ENCODE data around the gene SVOP. TPM values are rescaled to one million over a fixed set of nuclear protein-coding genes. Genes with fewer than 3 reads are reported as not detected.

SVOP gene
- total RNA-seq, 2 experiments from 2014 or later = not detected

- BruUV-seq (replicated peaks) = no TSS peak
- ChIA-PET CTCF (ENCODE audit: unreplicated experiment) (no interaction called here), POLR2A (no interaction called here)
- intact Hi-C loops (cut with micrococcal nuclease; ENCODE audit: unreplicated experiment) = no loop called here
- no peak overlapping the region for H3K4me2 ChIP-seq (ENCODE audit: low read length)
- no peaks in the 10 kb centered on the region for H3K79me2 ChIP-seq (ENCODE audit: insufficient read depth, low read depth, low read length)
- no peak overlapping the region for H3K4me3 ChIP-seq (ENCODE audit: low read depth, low read length, poor library complexity, severe bottlenecking)
- H2AFZ ChIP-seq (ENCODE audit: low read length) = no peak overlapping the region
- DNase-seq (ENCODE audit: low spot score) = no peak
- no peaks in the 10 kb centered on the region for H4K20me1 ChIP-seq (ENCODE audit: insufficient read depth, low read length)
- no peaks in the 10 kb centered on the region for H3K36me3 ChIP-seq (ENCODE audit: insufficient read depth, low read length)
- no peaks in the 10 kb centered on the region for H3K4me1 ChIP-seq (ENCODE audit: insufficient read depth, low read length, poor library complexity, severe bottlenecking)
- TF ChIP-seq CTCF (conservative IDR thresholded peaks at IDR 0.05; ENCODE audit: low read length) (no peak), EZH2phosphoT487 (IDR thresholded peaks at IDR 0.05; ENCODE audit: borderline replicate concordance, low read depth, low read length) (no peak)
- no peaks in the 10 kb centered on the region for H3K9me3 ChIP-seq (ENCODE audit: low read length)
- no peaks in the 10 kb centered on the region for H3K9me2 ChIP-seq (ENCODE audit: insufficient read depth, low read length)
- no peak overlapping the region for H3K27ac ChIP-seq (ENCODE audit: low read depth, low read length, poor library complexity, severe bottlenecking)
Observed at GRCh38 chr12:108989376-108989775, 31.5 kb downstream of the SVOP start.

DNA sequence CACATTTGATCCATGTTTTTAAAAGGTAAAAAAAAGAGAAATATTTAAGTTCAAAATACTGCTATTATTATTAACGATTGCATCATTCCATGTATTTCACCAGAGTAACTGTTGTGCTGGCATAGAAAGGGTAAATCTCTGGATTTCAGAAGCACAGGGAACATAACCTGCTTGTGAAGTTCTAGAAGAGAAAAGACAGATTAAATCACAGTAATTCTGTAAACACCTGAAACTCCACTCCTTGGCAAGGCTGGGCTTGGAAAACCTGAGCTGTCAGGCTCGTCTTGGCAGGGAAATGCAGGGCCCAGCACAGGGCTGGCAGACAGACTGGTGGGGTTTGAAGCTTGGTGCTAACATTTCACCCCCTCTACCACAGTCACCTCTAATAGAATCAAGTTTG lies 35.1 kb downstream of the SVOP start:
- ChIA-PET POLR2A (interaction anchor here (0.7 kb wide), 1 partner anchor 30 kb away, joined by 3 read pairs; no protein-coding TSS in a partner anchor), CTCF (ENCODE audit: unreplicated experiment) (no interaction called here)
- DNase-seq (ENCODE audit: low spot score) = no peak
- Histone ChIP-seq H3K4me3 (ENCODE audit: low read depth, low read length, poor library complexity, severe bottlenecking) (no peak overlapping the region), H3K4me1 (ENCODE audit: insufficient read depth, low read length, poor library complexity, severe bottlenecking) (no peaks in the 10 kb centered on the region), H3K4me2 (ENCODE audit: low read length) (no peak overlapping the region), H3K9me2 (ENCODE audit: insufficient read depth, low read length) (no peaks in the 10 kb centered on the region), H3K27ac (ENCODE audit: low read depth, low read length, poor library complexity, severe bottlenecking) (no peak overlapping the region), H4K20me1 (ENCODE audit: insufficient read depth, low read length) (no peaks in the 10 kb centered on the region), H3K79me2 (ENCODE audit: insufficient read depth, low read depth, low read length) (no peaks in the 10 kb centered on the region), H3K9me3 (ENCODE audit: low read length) (no peaks in the 10 kb centered on the region), H3K36me3 (ENCODE audit: insufficient read depth, low read length) (no peaks in the 10 kb centered on the region), H2AFZ (ENCODE audit: low read length) (no peak overlapping the region)
- intact Hi-C loops (cut with micrococcal nuclease; ENCODE audit: unreplicated experiment) = no loop called here
- TF ChIP-seq CTCF (conservative IDR thresholded peaks at IDR 0.05; ENCODE audit: low read length) (no peak), EZH2phosphoT487 (IDR thresholded peaks at IDR 0.05; ENCODE audit: borderline replicate concordance, low read depth, low read length) (no peak)
- no TSS peak for BruUV-seq (replicated peaks)

GRCh38 chr12:108983227-108983626 lies 37.6 kb downstream of the SVOP start:
- Histone ChIP-seq H3K9me2 (ENCODE audit: insufficient read depth, low read length) (no peaks in the 10 kb centered on the region), H3K79me2 (ENCODE audit: insufficient read depth, low read depth, low read length) (no peaks in the 10 kb centered on the region), H3K4me3 (ENCODE audit: low read depth, low read length, poor library complexity, severe bottlenecking) (no peak overlapping the region), H4K20me1 (ENCODE audit: insufficient read depth, low read length) (no peaks in the 10 kb centered on the region), H3K4me2 (ENCODE audit: low read length) (no peak overlapping the region), H3K27ac (ENCODE audit: low read depth, low read length, poor library complexity, severe bottlenecking) (no peak overlapping the region), H3K4me1 (ENCODE audit: insufficient read depth, low read length, poor library complexity, severe bottlenecking) (no peaks in the 10 kb centered on the region), H3K36me3 (ENCODE audit: insufficient read depth, low read length) (no peaks in the 10 kb centered on the region), H2AFZ (ENCODE audit: low read length) (no peak overlapping the region), H3K9me3 (ENCODE audit: low read length) (no peaks in the 10 kb centered on the region)
- TF ChIP-seq CTCF (conservative IDR thresholded peaks at IDR 0.05; ENCODE audit: low read length) (no peak), EZH2phosphoT487 (IDR thresholded peaks at IDR 0.05; ENCODE audit: borderline replicate concordance, low read depth, low read length) (no peak)
- intact Hi-C loops (cut with micrococcal nuclease; ENCODE audit: unreplicated experiment) = no loop called here
- ChIA-PET POLR2A (interaction anchor here (0.5 kb wide), 1 partner anchor 171 kb away, joined by 6 read pairs; no protein-coding TSS in a partner anchor), CTCF (ENCODE audit: unreplicated experiment) (no interaction called here)
- BruUV-seq (replicated peaks) = no TSS peak
- no peak for DNase-seq (ENCODE audit: low spot score)

Data from OCI-LY7 (cell line).